Hippocampal formation (tissue), 2 donors: ENCODE measurements around the gene CADM4.

Experiments
- DNase-seq, 2 donors: peaks; one replicate each; lab custom pipeline; 2025; lab: John Stamatoyannopoulos, UW

Gene CADM4

GRCh38 chr19:43634068-43634467 is 5.6 kb downstream of the CADM4 start:
- DNase-seq, result no peak

DNA sequence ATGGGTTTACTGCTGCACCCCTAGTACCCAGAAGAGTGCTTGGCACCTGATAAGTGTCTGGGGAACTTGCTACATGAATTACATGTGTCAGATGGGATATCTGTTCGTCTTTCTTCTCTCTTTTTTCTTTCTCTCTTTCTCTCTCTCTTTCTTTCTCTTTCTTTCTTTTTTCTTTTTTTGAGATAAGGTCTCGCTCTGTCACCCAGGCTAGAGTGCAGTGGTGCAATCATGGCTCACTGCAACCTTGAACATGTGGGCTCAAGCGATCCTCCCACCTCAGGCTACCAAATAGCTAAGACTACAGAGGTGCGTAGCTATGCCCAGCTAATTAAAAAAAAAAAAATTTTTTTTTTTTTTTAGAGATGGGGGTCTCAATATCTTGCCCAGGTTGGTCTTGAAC is 6.1 kb downstream of the CADM4 start:
- DNase-seq, result no peak

- no peak for DNase-seq
Measured at GRCh38 chr19:43631491-43631890, 8.2 kb downstream of the CADM4 start.

GRCh38 chr19:43628646-43629326 is 10.9 kb downstream of the CADM4 start:
- DNase-seq, result no peak

GRCh38 chr19:43626838-43627237 is 12.8 kb downstream of the CADM4 start:
- DNase-seq, result no peak

- DNase-seq, result peak in 1 of 2 donors; percentile 22
Measured at GRCh38 chr19:43625918-43626579, 13.6 kb downstream of the CADM4 start.

GRCh38 chr19:43624933-43625332 is 14.7 kb downstream of the CADM4 start:
- no peak for DNase-seq

- no peak for DNase-seq
Measured at GRCh38 chr19:43623889-43624670, 15.6 kb downstream of the CADM4 start.

DNA sequence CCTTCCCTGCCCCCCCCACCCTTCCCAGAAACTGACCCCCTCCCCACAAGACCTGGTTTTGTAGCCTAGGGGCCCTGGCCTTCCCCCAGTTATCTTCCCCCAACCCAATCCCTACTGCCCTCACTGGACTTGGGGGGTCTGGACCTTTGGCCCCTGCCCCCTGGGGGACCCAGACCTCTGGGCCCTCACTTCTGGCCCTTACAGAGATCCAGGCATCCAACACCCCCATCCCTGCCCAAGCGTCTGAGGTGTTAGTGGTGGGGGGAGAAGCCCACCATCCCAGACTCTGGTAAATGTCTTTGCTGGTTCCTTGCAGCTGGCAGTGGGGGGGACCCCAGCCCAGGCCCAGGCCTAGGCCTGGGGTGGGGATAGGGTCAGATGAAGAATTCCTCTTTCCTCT is 16.7 kb downstream of the CADM4 start:
- no peak for DNase-seq

- DNase-seq, result no peak
Measured at GRCh38 chr19:43622070-43622469, 17.6 kb downstream of the CADM4 start.

DNA sequence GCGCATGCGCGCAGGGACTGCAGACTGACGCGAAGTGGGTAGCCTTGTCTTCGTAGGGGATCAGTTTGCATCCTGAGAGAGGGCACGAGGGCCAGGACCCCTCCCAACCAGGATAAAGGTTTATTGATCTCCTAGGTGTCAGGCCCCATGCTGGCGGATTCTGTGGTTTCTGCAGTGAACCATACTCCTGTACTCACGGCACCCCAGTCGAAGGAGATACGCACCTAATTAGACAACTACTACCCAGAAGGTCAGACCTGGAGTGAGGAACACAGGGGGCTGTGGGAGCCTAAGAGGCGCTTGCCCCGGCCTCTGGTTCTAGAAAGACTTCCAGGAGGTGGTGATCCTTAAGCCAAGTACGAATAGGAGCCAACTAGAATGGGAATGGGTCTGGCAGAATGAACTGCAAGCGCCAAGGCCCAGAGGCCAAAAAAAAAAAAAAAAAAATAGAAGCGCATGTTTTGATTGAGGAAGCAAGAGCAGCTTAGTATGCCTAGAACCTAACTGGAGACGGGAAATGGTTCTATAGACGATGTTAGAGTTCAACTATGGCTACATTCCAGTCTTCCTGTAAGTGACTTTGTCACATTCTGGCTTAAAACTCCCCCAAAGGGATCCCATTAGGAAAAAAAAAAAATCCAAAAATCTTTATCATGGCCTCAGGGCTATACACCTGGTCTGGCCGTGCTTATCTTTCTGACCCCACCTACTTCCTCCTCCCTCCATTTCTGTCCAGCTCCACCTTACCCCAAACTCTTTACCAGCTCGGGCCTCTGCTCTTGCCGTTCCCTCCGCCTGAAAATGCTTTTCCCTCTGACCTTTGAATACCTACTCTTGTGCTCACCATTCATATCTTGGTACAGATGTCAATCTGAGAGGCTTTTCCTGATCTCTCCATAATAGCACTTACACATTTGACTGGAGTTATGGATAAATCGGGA is 19.3 kb downstream of the CADM4 start:
- DNase-seq, result no peak

DNA sequence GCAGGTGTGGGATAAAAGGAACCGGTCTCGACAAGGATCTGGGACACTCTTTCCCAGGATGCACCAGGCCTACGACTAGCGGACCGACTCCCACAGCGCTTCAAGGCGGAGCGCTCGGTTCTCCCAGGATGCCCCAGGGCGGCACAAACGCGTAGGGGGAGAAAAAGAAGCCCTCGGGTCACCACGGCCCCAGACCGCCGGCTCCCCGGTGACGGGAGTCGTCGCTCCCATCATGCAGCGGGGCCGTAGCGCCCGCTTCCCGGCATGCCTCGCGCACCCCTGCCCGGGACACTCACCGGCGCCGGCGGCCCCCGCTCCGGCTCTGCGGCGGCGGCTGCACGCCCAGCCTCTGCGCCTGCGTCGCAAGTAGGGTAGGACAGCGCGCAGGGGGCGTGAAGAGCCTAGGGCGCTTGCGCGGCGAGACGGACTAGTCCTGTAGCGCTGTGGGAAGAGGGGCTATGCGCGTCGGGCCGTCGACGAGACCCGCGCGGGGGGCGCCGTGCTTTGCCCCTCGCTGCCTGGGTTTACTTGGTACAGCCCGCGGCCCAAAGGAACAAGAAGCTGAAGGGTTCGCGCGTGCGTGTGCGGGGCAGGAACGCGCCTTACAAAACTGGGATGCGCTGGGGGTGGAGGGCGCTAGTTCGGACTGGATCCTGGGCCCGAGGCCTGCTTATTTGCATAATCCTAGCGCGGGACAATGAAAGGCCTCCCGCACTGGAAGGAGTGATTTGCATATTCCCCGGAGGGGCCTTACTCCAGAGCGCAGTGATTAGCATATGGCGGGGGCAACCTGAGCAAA is 20.2 kb downstream of the CADM4 start, which contains the start of gene ZNF428:
TSS of gene ZNF428 (minus strand) at position 368 of the 799 bp plus-strand sequence. CDS start 5,325 bp downstream, outside the sequence.
- DNase-seq, result peak; percentile 86 to 90

GRCh38 chr19:43618921-43619261 is 20.8 kb downstream of the CADM4 start:
- DNase-seq, result peak in 1 of 2 donors; percentile 56

GRCh38 chr19:43616954-43617353 is 22.7 kb downstream of the CADM4 start:
- DNase-seq, result no peak

DNA sequence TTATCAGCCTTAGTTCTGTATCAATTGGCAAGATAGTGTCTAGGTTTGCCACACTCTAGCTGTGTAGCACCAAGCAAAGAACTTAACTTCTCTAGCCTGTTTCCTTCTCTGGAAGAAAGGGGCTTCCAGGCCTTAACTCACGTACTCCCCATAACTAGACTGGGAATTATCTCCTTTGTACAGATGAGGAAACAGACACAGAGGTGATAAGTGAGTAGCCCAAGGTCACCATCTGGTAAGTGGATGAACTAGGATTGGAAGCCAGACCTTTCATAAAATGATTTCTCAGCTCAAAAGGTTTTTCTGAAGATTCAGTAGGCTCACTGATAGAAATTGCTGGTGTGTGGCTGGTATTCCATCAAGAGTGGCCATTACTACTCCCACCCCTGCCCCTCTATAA is 23.3 kb downstream of the CADM4 start:
- DNase-seq, result no peak

GRCh38 chr19:43612374-43612773 is 27.3 kb downstream of the CADM4 start:
- DNase-seq, result no peak

DNA sequence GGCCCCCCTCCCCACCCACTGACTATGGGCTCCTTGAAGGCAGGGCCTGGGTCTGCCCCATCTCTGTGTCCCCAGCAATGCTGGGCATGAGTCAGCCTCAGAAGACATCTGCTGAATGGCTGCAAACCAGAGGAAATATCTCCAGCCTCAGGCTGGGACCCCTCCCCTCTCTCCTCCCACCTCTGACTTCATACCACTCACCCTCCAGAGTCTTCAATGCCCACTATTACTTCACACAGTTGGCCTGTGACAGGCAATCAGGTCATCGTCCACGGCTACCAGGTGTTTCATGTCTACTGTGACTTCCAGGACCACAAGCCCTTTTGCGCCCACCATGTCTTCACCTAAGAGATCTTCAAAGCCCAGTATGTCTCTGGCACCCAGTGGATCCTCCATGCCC is 27.9 kb downstream of the CADM4 start, which contains the start of gene SRRM5:
TSS of gene SRRM5 (plus strand) at position 301 of the 400 bp plus-strand sequence. CDS start at position 335, 34 bp downstream.
- DNase-seq, result no peak

DNA sequence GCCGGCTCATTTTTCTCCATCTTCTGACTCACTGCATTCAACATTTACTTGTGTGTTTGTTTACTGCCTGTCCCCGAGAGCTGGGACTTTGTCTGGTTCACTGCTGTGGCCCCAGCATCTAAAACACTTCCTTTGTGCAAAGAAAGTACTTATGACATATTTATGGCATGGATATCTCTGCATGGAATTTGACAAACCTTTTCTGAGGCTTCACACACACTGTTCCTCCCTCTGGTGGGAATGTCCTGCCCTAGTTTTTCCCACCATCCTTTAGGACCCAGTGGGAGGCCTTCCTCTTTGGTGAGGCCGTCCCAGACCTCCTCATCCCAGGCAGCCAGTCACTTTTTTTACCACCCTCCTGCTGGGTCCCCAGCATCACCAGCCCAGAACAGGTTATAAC is 29.2 kb downstream of the CADM4 start:
- DNase-seq, result no peak

DNA sequence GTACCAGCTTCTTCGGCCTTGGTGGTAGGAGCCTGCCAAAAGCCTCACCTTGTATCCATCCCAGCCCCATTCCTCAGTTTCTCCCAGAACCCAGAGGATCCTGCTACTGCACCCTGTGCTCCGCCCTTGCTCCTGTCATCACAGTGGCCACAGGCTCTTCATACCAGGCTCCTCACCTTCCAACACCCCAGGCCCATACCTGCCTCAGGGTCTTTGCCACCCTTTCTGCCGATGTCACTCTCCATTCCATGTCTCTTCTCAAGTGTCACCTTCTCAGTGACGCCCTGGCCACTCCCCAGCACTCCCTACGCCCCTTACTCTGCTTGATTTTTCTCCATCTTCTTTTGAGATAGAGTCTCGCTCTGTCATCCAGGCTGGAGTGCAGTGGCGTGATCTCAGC is 29.8 kb downstream of the CADM4 start:
- no peak for DNase-seq

DNA sequence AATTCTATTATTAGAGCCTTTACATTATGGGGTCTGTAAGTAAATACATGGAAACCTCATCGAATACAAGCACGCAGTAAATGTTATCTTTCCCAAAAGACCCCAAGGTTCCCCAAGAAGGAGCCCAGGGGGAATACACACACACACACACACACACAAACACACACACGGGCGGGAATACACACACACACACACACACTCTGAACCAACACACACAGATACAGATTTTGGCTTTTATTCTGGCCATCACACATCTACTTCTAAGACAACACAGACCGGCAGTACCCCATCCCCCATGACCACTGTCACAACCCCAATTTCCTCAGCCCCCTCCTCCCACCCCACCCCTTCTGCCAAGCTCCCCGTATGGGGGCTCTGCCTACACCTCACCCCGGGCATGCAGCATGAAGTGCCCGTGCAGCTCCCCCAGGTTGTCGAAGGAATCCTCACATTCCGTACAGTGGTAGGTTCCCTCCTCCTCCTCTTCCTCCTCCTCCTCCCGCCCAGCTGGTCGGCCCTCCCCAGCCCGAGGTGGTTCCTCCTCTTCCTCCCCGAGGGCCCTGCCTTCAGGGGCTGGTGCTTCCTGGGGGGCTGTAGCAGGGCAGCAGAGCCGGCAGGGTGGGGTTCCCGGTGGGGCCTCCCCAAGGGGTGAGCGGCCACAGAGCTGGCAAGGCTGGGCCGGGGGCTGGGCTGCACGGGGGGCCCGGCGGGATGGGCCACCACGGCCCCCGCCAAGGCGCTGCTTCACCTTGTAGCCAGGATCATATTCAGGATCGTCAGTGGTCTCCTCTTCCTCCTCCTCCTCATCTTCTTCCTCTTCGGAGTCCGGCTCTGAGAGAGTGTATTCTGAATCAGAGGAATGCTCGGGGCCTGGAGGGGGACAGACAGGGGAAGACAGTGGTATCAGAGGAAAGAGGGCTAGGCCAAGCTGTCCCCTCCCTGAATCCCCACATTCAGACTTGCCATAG is 32.1 kb downstream of the CADM4 start:
- no peak for DNase-seq
